ENCODE measurements around the gene GALNT16.
A peak's percentile ranks its signal among the peaks of the same experiment; 100 is the strongest.
"Not testable (repeated sequence)": the region's sequence is repeated elsewhere in the genome, so short reads cannot be mapped to it uniquely, and the experiment has no call there.

GALNT16 gene

GRCh38 chr14:69378274-69378673, 118.3 kb downstream of the GALNT16 start:
- no peak for TF ChIP-seq CTCF (IDR thresholded peaks at IDR 0.05)

GRCh38 chr14:69387311-69387710, 127.4 kb downstream of the GALNT16 start:
- no peak overlapping the region for H3K4me3 ChIP-seq
- TF ChIP-seq CTCF (IDR thresholded peaks at IDR 0.05) = no peak
- no peak for DNase-seq (ENCODE audit: low spot score)
- no peak overlapping the region for H3K27ac ChIP-seq

More at GRCh38 chr14:69378274-69378673, 118.3 kb downstream of the GALNT16 start:
- Histone ChIP-seq H3K27ac (no peak overlapping the region), H3K4me3 (no peak overlapping the region)
- DNase-seq (ENCODE audit: low spot score) = no peak

- H3K4me3 ChIP-seq; DNase-seq (ENCODE audit: low spot score); H3K27ac ChIP-seq: not testable (repeated sequence)
Measured at GRCh38 chr14:69391400-69391799, 131.4 kb downstream of the GALNT16 start.

- DNase-seq (ENCODE audit: low spot score) = no peak
- TF ChIP-seq CTCF (IDR thresholded peaks at IDR 0.05) = no peak
- no peak overlapping the region for H3K4me3 ChIP-seq
- H3K27ac ChIP-seq = no peak overlapping the region
Measured at GRCh38 chr14:69392481-69392880, 132.5 kb downstream of the GALNT16 start.

- no peak for TF ChIP-seq CTCF (IDR thresholded peaks at IDR 0.05)
- DNase-seq (ENCODE audit: low spot score) = no peak
- no peak overlapping the region for H3K4me3 ChIP-seq
- H3K27ac ChIP-seq = no peak overlapping the region
Measured at GRCh38 chr14:69395929-69396328, 136.0 kb downstream of the GALNT16 start.

- TF ChIP-seq CTCF (IDR thresholded peaks at IDR 0.05) = no peak
- Histone ChIP-seq H3K27ac (peak within 1 kb of the TSS; percentile 90 to 96), H3K4me3 (peak within 1 kb of the TSS; percentile 96)
- peak; percentile 97 for DNase-seq (ENCODE audit: low spot score)
Measured at GRCh38 chr14:69398053-69398817, 138.3 kb downstream of the GALNT16 start, which contains the start of the genes ERH and SLC39A9. ERH (minus strand) TSS chr14:69398299; CDS start chr14:69398233, 66 bp downstream. SLC39A9 (plus strand) TSS chr14:69398692; CDS start chr14:69399370, 678 bp downstream.

GRCh38 chr14:69398818-69399210, 138.9 kb downstream of the GALNT16 start:
- no peak for DNase-seq (ENCODE audit: low spot score)
- Histone ChIP-seq H3K27ac (peak overlapping the region; percentile 90 to 96), H3K4me3 (peak overlapping the region; percentile 96)
- no peak for TF ChIP-seq CTCF (IDR thresholded peaks at IDR 0.05)

All from coronary artery (tissue), 2 donors.